Ovary (tissue), 9 donors: ENCODE results near the gene RPP30. TPM values are rescaled to one million over a fixed set of nuclear protein-coding genes. Genes with fewer than 3 reads are reported as not detected.
"Not testable (repeated sequence)": the region's sequence is repeated elsewhere in the genome, so short reads cannot be mapped to it uniquely, and the experiment has no call there.

Experiments
- DNase-seq, 5 donors: peaks; one replicate each; pipeline ENCODE4 v3.0.0-alpha.2; 2019 to 2020
- H3K27ac ChIP-seq, 2 donors: fragments of 200-600 bp; one replicate each; pipeline versions ENCODE4 v1.5.1 to v1.8.0; 2019 to 2022
- H3K27me3 ChIP-seq: fragments of 200-600 bp; one replicate; pipeline ENCODE4 v1.8.0; 2022
- H3K36me3 ChIP-seq: fragments of 200-600 bp; sonication (generic); one replicate; pipeline ENCODE4 v1.5.1; 2019
- H3K4me1 ChIP-seq: one replicate; pipeline ENCODE4 v1.8.1; 2013; ENCODE audit warnings: mild to moderate bottlenecking, moderate library complexity; ENCODE audit not compliant: insufficient read depth
- H3K4me3 ChIP-seq: fragments of 200-600 bp; sonication (generic); one replicate; pipeline ENCODE4 v1.5.1; 2017
- H3K9me3 ChIP-seq, 2 donors: fragments of 200-600 bp in 1 of 2; sonication (generic) in 1 of 2; one replicate each; pipeline versions ENCODE4 v1.5.1 to v1.8.1; 2013 to 2019; ENCODE audit warnings: mild to moderate bottlenecking in 1 of 2, moderate library complexity in 1 of 2
- EP300 ChIP-seq: sonication (generic); formaldehyde crosslinking; IDR thresholded peaks from one replicate; pipeline ENCODE4 v1.6.1; 2017; ENCODE audit warnings: antibody characterized with exemption
- POLR2A ChIP-seq: fragments of 450-650 bp; IDR thresholded peaks from one replicate; pipeline ENCODE4 v1.6.1; 2017; ENCODE audit warnings: antibody characterized with exemption, mild to moderate bottlenecking, moderate library complexity
- WGBS, 3 donors: extraction: QIAGEN DNeasy Blood & Tissue Kit in 1 of 3; methylation state at CpG; one replicate each; pipeline versions ENCODE4 v1.1.5 to v1.1.7; 2013 to 2017; 5-methylcytosine and 5-hydroxymethylcytosine counted together
- intact Hi-C, 4 donors: fragments of 100-400 bp; cut with DNase I; formaldehyde crosslinking; loops; one replicate each; pipeline versions ENCODE4 v1.11.0 to v1.15.1; 2022 to 2023
- polyA plus RNA-seq, 2 donors: library from polyadenylated mRNA; stranded (reverse); fragments of 200-250 nt in 1 of 2; fragments of 350-450 nt in 1 of 2; fragmentation: Illumina TruSeq in 1 of 2; extraction: RNeasy Lipid Tissue Mini Kit (QIAGEN cat#74804) in 1 of 2; gene quantifications; one replicate each; pipeline ENCODE4 v1.2.3, GENCODE V29; 2013 to 2014
- total RNA-seq, 7 donors: library from RNA; depleted of rRNA in 2 of 7; stranded (reverse); fragments of >200 nt in 2 of 7; fragmentation: NEBNext Ultra II Directional in 3 of 7; extraction: Animal tissue kit (Norgen Biotek cat#: 25700) in 3 of 7; gene quantifications; one replicate each; pipeline versions ENCODE4 v1.1.0 to v1.2.4, GENCODE V29; 2016 to 2023
- TF ChIP-seq, protein P1 (sequence below), 3 donors: fragments of 450-650 bp in 2 of 3; fragments of 200-600 bp in 1 of 3; IDR thresholded peaks; one replicate each; pipeline versions ENCODE4 v1.5.1 to v1.8.0; 2016 to 2022; ENCODE audit warnings: antibody characterized with exemption in 3 of 3, mild to moderate bottlenecking in 1 of 3
- donor health status: DM: no; HTN: no; CAD: no; lungs with moderate emphysema.
- donor health status: DM: no; HTN: no; CAD: no.
- donor health status: Bipolar disorder and iron deficiency.
- donor health status: DM: yes; HTN: yes; CAD: no.
- donor health status: DM: no; HTN: no; CAD: no.
- donor health status: DM: yes; HTN: yes; CAD: no.

Gene RPP30
- total and polyA plus RNA-seq, 9 donors, result 20.9 to 35.1 (median 28.6) TPM

DNA sequence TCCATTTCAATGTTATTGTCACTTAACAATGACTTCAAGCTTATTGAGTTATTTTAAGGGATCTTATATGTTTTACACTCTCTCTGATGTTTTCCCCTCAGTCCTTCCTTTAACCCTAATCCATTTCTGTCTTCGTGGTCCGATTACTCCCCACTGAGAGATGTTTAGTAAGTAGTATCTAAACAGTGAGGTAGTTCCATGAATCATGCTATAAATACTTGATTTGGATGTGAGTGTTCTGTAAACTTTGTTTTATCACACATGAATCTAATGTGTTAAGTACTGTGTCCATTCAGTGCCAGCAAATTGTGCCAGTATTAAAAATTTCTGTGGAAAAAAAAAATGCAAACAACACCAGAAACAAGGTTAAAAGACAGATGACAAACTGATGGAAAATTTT is 18.6 kb downstream of the RPP30 start:
- WGBS, 3 donors, result 71 to 88% (median 75%) methylated on average over 2 of the region's 2 CpGs
- Histone ChIP-seq H3K27ac (no peak overlapping the region), H3K36me3 (no peaks in the 10 kb centered on the region), H3K4me1 (no peaks in the 10 kb centered on the region), H3K27me3 (no peaks in the 10 kb centered on the region), H3K4me3 (no peak overlapping the region), H3K9me3 (no peaks in the 10 kb centered on the region)
- TF ChIP-seq, protein P1, sequence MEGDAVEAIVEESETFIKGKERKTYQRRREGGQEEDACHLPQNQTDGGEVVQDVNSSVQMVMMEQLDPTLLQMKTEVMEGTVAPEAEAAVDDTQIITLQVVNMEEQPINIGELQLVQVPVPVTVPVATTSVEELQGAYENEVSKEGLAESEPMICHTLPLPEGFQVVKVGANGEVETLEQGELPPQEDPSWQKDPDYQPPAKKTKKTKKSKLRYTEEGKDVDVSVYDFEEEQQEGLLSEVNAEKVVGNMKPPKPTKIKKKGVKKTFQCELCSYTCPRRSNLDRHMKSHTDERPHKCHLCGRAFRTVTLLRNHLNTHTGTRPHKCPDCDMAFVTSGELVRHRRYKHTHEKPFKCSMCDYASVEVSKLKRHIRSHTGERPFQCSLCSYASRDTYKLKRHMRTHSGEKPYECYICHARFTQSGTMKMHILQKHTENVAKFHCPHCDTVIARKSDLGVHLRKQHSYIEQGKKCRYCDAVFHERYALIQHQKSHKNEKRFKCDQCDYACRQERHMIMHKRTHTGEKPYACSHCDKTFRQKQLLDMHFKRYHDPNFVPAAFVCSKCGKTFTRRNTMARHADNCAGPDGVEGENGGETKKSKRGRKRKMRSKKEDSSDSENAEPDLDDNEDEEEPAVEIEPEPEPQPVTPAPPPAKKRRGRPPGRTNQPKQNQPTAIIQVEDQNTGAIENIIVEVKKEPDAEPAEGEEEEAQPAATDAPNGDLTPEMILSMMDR (IDR thresholded peaks at IDR 0.05), result no peak
- TF ChIP-seq EP300 (no peak), POLR2A (no peak)
- no peak for DNase-seq
- intact Hi-C loops, result no loop called here

DNA sequence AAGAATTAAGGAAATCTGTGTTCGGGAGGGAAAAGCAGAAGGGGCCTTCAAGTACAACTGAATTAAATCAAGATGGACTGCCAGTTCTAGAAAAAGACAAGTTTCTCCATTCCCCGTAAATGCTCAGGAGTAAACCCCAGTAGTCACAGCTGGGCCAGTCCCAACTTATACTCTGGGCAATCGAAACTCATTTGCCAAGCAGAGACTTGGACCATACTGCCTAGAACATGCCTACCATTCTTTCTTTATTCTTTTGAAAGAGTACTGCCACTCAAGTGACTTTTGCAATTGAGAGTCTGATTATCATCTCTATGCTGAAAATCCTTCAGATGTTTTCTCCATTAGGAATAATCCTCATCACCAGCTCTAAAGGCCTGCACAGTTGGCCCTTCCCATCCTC is 21.4 kb downstream of the RPP30 start:
- H3K9me3 ChIP-seq, result no peaks in the 10 kb centered on the region
- TF ChIP-seq POLR2A (no peak), EP300 (no peak)
- TF ChIP-seq, protein P1 (IDR thresholded peaks at IDR 0.05), result no peak
- no peak for DNase-seq
- intact Hi-C loops, result no loop called here
- H3K36me3 ChIP-seq, result no peaks in the 10 kb centered on the region
- no peaks in the 10 kb centered on the region for H3K27me3 ChIP-seq
- H3K4me1 ChIP-seq, result no peaks in the 10 kb centered on the region
- H3K27ac ChIP-seq, result no peak overlapping the region
- WGBS, 3 donors, result 93 to 98% (median 96%) methylated on average over 3 of the region's 3 CpGs
- H3K4me3 ChIP-seq, result no peak overlapping the region

DNA sequence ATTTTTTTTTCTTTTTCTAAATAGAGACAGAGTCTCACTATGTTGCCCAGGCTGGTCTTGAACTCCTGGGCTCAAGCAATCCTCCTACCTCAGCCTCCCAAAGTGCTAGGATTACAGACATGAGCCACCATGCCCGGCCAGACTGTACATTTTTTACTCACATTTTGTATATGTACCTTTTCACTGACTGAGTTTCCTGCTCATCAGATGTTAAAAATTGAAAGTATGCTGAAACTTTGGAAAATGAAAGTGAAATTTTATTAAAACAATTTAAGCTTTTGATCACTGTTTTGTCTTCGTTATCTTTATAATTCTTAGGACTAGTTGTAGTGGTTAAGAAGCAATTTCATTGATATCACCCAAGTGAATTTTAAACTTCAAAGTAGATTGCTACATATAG is 25.1 kb downstream of the RPP30 start:
- 61 to 70% (median 70%) methylated on average over 2 of the region's 2 CpGs for WGBS, 3 donors
- H3K4me3 ChIP-seq, H3K27me3 ChIP-seq, intact Hi-C loops, H3K36me3 ChIP-seq, H3K4me1 ChIP-seq, DNase-seq, H3K9me3 ChIP-seq, H3K27ac ChIP-seq: not testable (repeated sequence)

DNA sequence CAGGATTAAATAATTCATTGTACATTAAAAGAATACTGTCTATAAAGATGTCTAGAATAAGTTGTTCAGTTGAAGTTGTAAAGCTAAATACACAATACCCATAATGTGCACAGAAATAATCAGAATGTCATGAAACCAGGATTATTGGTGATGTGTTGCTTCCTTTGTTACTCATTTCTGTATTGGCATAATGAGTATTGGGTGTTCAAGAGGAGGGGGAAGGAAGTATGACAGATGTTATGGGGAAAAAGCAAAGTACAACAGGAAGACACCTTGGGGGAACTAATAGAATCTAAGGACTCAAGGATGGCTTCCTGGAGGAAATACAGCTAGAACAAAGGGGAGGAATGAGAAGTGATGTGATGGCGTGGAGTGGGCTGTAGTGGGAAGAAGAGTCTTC is 34.2 kb downstream of the RPP30 start:
- Histone ChIP-seq H3K4me3 (no peak overlapping the region), H3K27me3 (no peaks in the 10 kb centered on the region), H3K36me3 (no peaks in the 10 kb centered on the region), H3K4me1 (no peaks in the 10 kb centered on the region), H3K9me3 (no peaks in the 10 kb centered on the region), H3K27ac (no peak overlapping the region)
- intact Hi-C loops, result no loop called here
- TF ChIP-seq, protein P1 (IDR thresholded peaks at IDR 0.05), result no peak
- TF ChIP-seq POLR2A (no peak), EP300 (no peak)
- DNase-seq, result no peak
- 80 to 94% (median 89%) methylated on average over 1 of the region's 1 CpG for whole genome bisulfite sequencing, 3 donors

DNA sequence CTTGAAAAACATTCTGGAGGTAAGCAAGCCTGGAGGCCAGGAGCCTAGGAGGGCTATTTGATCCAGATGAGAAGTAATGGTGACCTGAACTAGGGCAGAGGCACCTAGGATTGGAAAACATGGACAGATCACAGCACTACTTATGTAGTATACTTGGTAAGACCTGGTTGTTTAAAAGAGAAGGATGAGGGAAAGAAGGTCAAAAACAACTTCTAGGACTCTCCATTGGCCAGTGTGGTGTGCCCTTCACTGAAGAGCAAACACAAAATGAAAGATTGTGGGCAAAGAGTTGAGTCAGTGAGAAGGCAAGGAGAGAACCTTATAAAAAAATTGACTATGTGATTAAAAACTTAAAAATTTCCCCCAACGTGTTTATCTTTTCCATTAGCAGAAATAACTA is 34.8 kb downstream of the RPP30 start:
- intact Hi-C loops, result no loop called here
- WGBS, 3 donors, result 39 to 54% (median 53%) methylated on average over 1 of the region's 1 CpG
- TF ChIP-seq EP300 (no peak), POLR2A (no peak)
- TF ChIP-seq, protein P1 (IDR thresholded peaks at IDR 0.05), result no peak
- no peak for DNase-seq
- Histone ChIP-seq H3K4me3 (no peak overlapping the region), H3K36me3 (no peaks in the 10 kb centered on the region), H3K27ac (no peak overlapping the region), H3K9me3 (no peaks in the 10 kb centered on the region), H3K27me3 (no peaks in the 10 kb centered on the region), H3K4me1 (no peaks in the 10 kb centered on the region)
